ENCODE measurements around the gene KCTD3.

KCTD3 gene

GRCh38 chr1:215529111-215529510, 38.0 kb upstream of the KCTD3 start:
- peaks cover 0 to 28% (median 14%) of the 10 kb centered on the region in 10 experiments; a peak in 15 of 20 replicates for H3K4me1 ChIP-seq
- no peaks in the 10 kb centered on the region for H3K36me3 ChIP-seq
- H3K27me3 ChIP-seq = no peaks in the 10 kb centered on the region
- 0 out of 22 replicates have a peak overlapping the region, but pooled peaks of 1 of the 11 experiments have one; percentile 1 for H3K27ac ChIP-seq
- H3K9ac ChIP-seq = no peak overlapping the region
- no peak overlapping the region for H3K4me3 ChIP-seq
- TF ChIP-seq Cebpa-rat (IDR thresholded peaks at IDR 0.05) = no peak
- H3K9me3 ChIP-seq (replicated peaks in 1 of 11) = peaks cover 12 to 40% (median 30%) of the 10 kb centered on the region in 11 experiments
- H3K4me2 ChIP-seq = peak overlapping the region in 3 of 11 experiments; percentile 15 to 63 (median 33); a peak in 6 of 22 replicates
- no peaks in the 10 kb centered on the region for H4K20me1 ChIP-seq

- H3K27me3 ChIP-seq = no peaks in the 10 kb centered on the region
- H3K4me3 ChIP-seq = no peak overlapping the region
- no peak for TF ChIP-seq Cebpa-rat (IDR thresholded peaks at IDR 0.05)
Measured at GRCh38 chr1:215529571-215529970, 37.5 kb upstream of the KCTD3 start.

GRCh38 chr1:215530401-215530984, 36.6 kb upstream of the KCTD3 start:
- peaks cover 12 to 42% (median 30%) of the 10 kb centered on the region in 11 experiments for H3K9me3 ChIP-seq (replicated peaks in 1 of 11)
- no peaks in the 10 kb centered on the region for H3K27me3 ChIP-seq
- H3K9ac ChIP-seq = no peak overlapping the region
- H4K20me1 ChIP-seq = no peaks in the 10 kb centered on the region
- H3K36me3 ChIP-seq = no peaks in the 10 kb centered on the region
- TF ChIP-seq Cebpa-rat (IDR thresholded peaks at IDR 0.05) = peak in 6 of 11 experiments; percentile 17 to 64 (median 51); a peak in 5 of 22 replicates
- H3K4me3 ChIP-seq = no peak overlapping the region
- H3K4me2 ChIP-seq = peak overlapping the region in 8 of 11 experiments; percentile 5 to 63 (median 18); a peak in 12 of 22 replicates
- peaks cover 0 to 27% (median 13%) of the 10 kb centered on the region in 10 experiments; a peak in 13 of 20 replicates for H3K4me1 ChIP-seq
- H3K27ac ChIP-seq = peak overlapping the region in 7 of 11 experiments; percentile 31 to 65 (median 48); a peak in 10 of 22 replicates

More at GRCh38 chr1:215529571-215529970, 37.5 kb upstream of the KCTD3 start:
- Histone ChIP-seq H3K27ac (peak overlapping the region in 2 of 11 experiments; percentile 1 to 49; a peak in 1 of 22 replicates), H3K4me2 (peak overlapping the region in 3 of 11 experiments; percentile 15 to 63 (median 33); a peak in 7 of 22 replicates), H3K9ac (no peak overlapping the region), H3K9me3 (replicated peaks in 1 of 11) (peaks cover 12 to 42% (median 30%) of the 10 kb centered on the region in 11 experiments), H4K20me1 (no peaks in the 10 kb centered on the region), H3K4me1 (peaks cover 0 to 27% (median 13%) of the 10 kb centered on the region in 10 experiments; a peak in 13 of 20 replicates), H3K36me3 (no peaks in the 10 kb centered on the region)

GRCh38 chr1:215539803-215540570, 27.1 kb upstream of the KCTD3 start:
- H4K20me1 ChIP-seq = no peaks in the 10 kb centered on the region
- H3K4me3 ChIP-seq = no peak overlapping the region
- H3K4me1 ChIP-seq = peaks cover 13 to 41% (median 27%) of the 10 kb centered on the region in 10 experiments
- H3K9me3 ChIP-seq (replicated peaks in 1 of 11) = peaks cover 10 to 25% (median 17%) of the 10 kb centered on the region in 11 experiments
- H3K27ac ChIP-seq = peak overlapping the region in 1 of 11 experiments; percentile 10; a peak in 1 of 22 replicates
- peak overlapping the region in 6 of 11 experiments; percentile 25 to 57 (median 42); a peak in 10 of 22 replicates for H3K4me2 ChIP-seq
- H3K9ac ChIP-seq = no peak overlapping the region
- no peaks in the 10 kb centered on the region for H3K27me3 ChIP-seq
- no peak for TF ChIP-seq Cebpa-rat (IDR thresholded peaks at IDR 0.05)
- H3K36me3 ChIP-seq = no peaks in the 10 kb centered on the region

- peaks cover 11 to 25% (median 20%) of the 10 kb centered on the region in 11 experiments for H3K9me3 ChIP-seq (replicated peaks in 1 of 11)
- no peaks in the 10 kb centered on the region for H4K20me1 ChIP-seq
- H3K4me1 ChIP-seq = peaks cover 13 to 41% (median 27%) of the 10 kb centered on the region in 10 experiments
- peak overlapping the region in 2 of 11 experiments; percentile 48 to 57; a peak in 1 of 22 replicates for H3K9ac ChIP-seq
- H3K4me3 ChIP-seq = no peak overlapping the region
- no peaks in the 10 kb centered on the region for H3K36me3 ChIP-seq
- no peak for TF ChIP-seq Cebpa-rat (IDR thresholded peaks at IDR 0.05)
- H3K27me3 ChIP-seq = no peaks in the 10 kb centered on the region
- H3K27ac ChIP-seq = peak overlapping the region in 9 of 11 experiments; percentile 58 to 85 (median 77); a peak in 17 of 22 replicates
- H3K4me2 ChIP-seq = peak overlapping the region in 10 of 11 experiments; percentile 52 to 80 (median 72); a peak in 17 of 22 replicates
Measured at GRCh38 chr1:215542301-215542700, 24.8 kb upstream of the KCTD3 start.

DNA sequence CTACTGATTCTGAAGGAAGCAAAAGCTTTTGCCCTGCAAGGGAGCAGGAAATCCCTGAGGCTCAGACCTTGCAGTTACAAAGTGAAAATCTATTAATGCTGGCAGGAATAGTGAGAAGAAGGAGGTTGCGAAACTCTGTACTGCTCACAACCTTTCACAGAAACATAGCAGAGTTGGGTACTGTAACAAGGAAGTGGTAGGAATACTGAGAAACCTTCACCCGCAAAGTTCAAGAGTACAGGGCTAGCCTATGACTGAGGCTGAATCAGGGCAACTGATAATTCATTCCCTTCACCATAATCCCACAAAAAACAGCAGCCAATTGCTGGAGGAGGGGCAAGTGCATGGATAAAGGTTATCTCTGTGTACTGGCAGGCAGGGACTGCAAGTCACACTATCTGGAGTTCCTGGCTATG, 23.9 kb upstream of the KCTD3 start:
- Histone ChIP-seq H3K4me1 (peaks cover 13 to 41% (median 27%) of the 10 kb centered on the region in 10 experiments), H3K9me3 (replicated peaks in 1 of 11) (peaks cover 11 to 25% (median 20%) of the 10 kb centered on the region in 11 experiments), H3K4me2 (peak overlapping the region; percentile 52 to 80 (median 70)), H3K27me3 (no peaks in the 10 kb centered on the region), H3K27ac (peak overlapping the region in 9 of 11 experiments; percentile 58 to 85 (median 77); a peak in 18 of 22 replicates), H3K4me3 (peak overlapping the region in 3 of 10 experiments; percentile 21 to 29 (median 25); a peak in 4 of 20 replicates), H3K9ac (peak overlapping the region in 8 of 11 experiments; percentile 30 to 64 (median 55); a peak in 14 of 22 replicates), H3K36me3 (no peaks in the 10 kb centered on the region), H4K20me1 (no peaks in the 10 kb centered on the region)
- peak; percentile 20 to 94 (median 90); a peak in 18 of 22 replicates for TF ChIP-seq Cebpa-rat (IDR thresholded peaks at IDR 0.05)

GRCh38 chr1:215543806-215544205, 23.3 kb upstream of the KCTD3 start:
- TF ChIP-seq Cebpa-rat (IDR thresholded peaks at IDR 0.05) = no peak
- no peaks in the 10 kb centered on the region for H3K36me3 ChIP-seq
- H3K9ac ChIP-seq = peak overlapping the region in 4 of 11 experiments; percentile 48 to 60 (median 55); a peak in 5 of 22 replicates
- peaks cover 11 to 25% (median 20%) of the 10 kb centered on the region in 11 experiments for H3K9me3 ChIP-seq (replicated peaks in 1 of 11)
- H3K27ac ChIP-seq = peak overlapping the region in 9 of 11 experiments; percentile 58 to 85 (median 77); a peak in 17 of 22 replicates
- 0 out of 20 replicates have a peak overlapping the region, but pooled peaks of 1 of the 10 experiments have one; percentile 21 for H3K4me3 ChIP-seq
- no peaks in the 10 kb centered on the region for H4K20me1 ChIP-seq
- peaks cover 13 to 41% (median 27%) of the 10 kb centered on the region in 10 experiments for H3K4me1 ChIP-seq
- H3K4me2 ChIP-seq = peak overlapping the region in 10 of 11 experiments; percentile 52 to 80 (median 70); a peak in 18 of 22 replicates
- H3K27me3 ChIP-seq = no peaks in the 10 kb centered on the region

- H3K27ac ChIP-seq = peak overlapping the region in 4 of 11 experiments; percentile 29 to 85 (median 82); a peak in 6 of 22 replicates
- no peaks in the 10 kb centered on the region for H4K20me1 ChIP-seq
- no peak for TF ChIP-seq Cebpa-rat (IDR thresholded peaks at IDR 0.05)
- no peak overlapping the region for H3K9ac ChIP-seq
- no peak overlapping the region for H3K4me3 ChIP-seq
- H3K27me3 ChIP-seq = no peaks in the 10 kb centered on the region
- no peak overlapping the region for H3K4me2 ChIP-seq
- H3K9me3 ChIP-seq (replicated peaks in 1 of 11) = peaks cover 11 to 25% (median 20%) of the 10 kb centered on the region in 11 experiments
- H3K4me1 ChIP-seq = peaks cover 13 to 41% (median 27%) of the 10 kb centered on the region in 10 experiments
- H3K36me3 ChIP-seq = no peaks in the 10 kb centered on the region
Measured at GRCh38 chr1:215544566-215544965, 22.5 kb upstream of the KCTD3 start.

Measured in BLaER1 treated with 17β-estradiol and CSF1 and Interleukin-3, amounts not matched to agents 10 nM and 100 nM (cell line).